ENCODE data around the gene PTCHD4. TPM values are rescaled to one million over a fixed set of nuclear protein-coding genes. Genes with fewer than 3 reads are reported as not detected.

PTCHD4 gene
- total RNA-seq, 2 experiments from 2014 or later = not detected

DNA sequence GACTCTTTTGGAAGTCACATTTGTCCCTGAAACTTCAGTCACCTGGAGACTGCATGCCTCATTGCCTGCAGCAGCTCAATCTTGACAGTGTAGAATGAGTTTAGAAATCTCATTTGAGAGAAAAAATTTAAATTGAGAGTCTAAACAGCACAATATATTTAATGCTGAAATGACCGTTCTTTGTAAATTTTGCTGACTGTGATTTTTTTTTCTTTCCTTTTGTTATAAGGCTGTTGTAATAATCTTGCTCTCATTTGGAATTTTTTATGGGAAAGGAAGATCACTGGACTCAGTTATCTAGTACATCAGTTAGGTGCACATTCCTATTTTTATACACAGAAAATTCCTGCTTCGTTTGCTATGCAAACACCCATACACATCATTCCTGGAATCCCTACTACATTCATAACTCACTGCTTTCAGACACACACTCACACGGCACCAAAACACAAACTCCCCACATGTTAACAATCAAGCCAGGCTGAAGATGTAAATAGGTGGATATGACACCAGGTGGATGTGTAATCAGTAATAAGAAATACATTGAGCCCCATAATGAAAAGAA is 43.8 kb downstream of the PTCHD4 start:
- POLR2A ChIA-PET = no interaction called here
- H3K27me3 Mint-ChIP-seq = peaks cover 32% of the 10 kb centered on the region

DNA sequence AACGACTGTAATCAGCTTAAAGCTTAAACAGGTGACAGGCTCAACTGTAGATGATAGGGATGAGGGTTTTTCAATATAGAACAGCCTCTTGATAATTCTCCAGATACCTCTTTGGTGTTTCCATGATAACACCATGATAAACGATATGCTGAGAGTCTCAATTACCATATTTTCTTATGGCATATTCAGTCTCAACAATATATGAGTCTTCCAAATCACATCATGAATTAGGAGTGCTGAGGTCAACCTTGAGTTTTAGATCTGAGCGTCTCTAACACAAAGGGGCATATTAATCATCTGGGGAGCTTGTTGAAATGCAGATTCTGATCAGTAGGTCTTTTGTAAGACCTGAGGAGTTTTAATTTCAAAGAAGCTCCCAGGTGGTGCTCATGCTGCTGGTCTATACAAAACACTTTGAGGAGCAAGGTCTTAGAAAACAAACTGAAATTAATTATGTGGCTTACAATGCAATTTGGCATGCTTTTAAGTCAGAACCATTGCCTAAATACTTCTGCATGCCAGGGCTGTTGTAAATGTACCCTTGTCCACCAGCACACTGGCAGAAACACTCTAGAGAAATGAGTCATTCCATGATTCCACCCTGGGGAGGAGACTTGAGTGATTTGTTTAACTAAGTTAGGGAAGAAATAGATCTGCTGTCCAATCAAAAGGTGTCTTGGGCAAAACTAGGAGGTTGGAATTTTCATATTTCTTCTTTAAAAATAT is 49.6 kb downstream of the PTCHD4 start:
- Mint-ChIP-seq H3K9me3 (peaks cover 4% of the 10 kb centered on the region), H3K4me3 (no peak overlapping the region)

More for the DNA sequence above, 43.8 kb downstream of the PTCHD4 start:
- Mint-ChIP-seq H3K9me3 (no peaks in the 10 kb centered on the region), H3K36me3 (ENCODE audit: low read depth) (no peaks in the 10 kb centered on the region), H3K4me1 (no peaks in the 10 kb centered on the region), H3K27ac (no peak overlapping the region), H3K4me3 (no peak overlapping the region)
- CTCF ChIA-PET = no interaction called here
- no peak for DNase-seq

More for the DNA sequence above, 49.6 kb downstream of the PTCHD4 start:
- H3K27ac Mint-ChIP-seq = no peak overlapping the region
- no peak for DNase-seq
- no peaks in the 10 kb centered on the region for H3K36me3 Mint-ChIP-seq (ENCODE audit: low read depth)
- POLR2A ChIA-PET = no interaction called here
- H3K4me1 Mint-ChIP-seq = no peaks in the 10 kb centered on the region
- CTCF ChIA-PET = no interaction called here
- peaks cover 3% of the 10 kb centered on the region for H3K27me3 Mint-ChIP-seq

Data from activated CD4-positive, alpha-beta T cell treated with anti-CD3 and anti-CD28 coated beads, Interleukin-2, amount 10 ng/mL, durations not matched to agents 7 days and 5 days (primary cell).